Measurements from ENCODE around the gene TULP1.

TULP1 gene

GRCh38 chr6:35496036-35496840, 16.5 kb downstream of the TULP1 start:
- DNase-seq: no peak

GRCh38 chr6:35495258-35496035, 17.2 kb downstream of the TULP1 start:
- no peak for DNase-seq

DNA sequence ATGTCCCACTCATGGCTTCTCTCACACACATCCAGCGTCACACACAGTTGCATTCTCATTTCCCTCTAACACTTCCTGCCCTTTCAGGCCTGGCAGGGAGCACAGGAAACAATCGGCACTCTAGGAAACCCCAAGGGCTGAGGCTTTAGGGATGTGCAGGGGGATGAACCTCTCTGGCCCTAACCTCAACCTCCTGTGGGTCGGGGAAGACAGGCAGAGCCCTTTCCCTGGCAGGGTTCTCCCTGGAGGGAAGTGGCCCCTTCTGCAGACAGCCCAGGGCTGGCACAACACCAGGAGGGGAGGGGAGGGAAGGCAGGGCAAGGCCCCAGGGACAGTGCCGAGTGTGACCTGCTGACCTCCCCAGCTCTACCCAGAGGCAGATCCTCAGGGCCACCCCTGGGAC, 18.5 kb downstream of the TULP1 start:
- DNase-seq: no peak

GRCh38 chr6:35493307-35493983, 19.3 kb downstream of the TULP1 start:
- DNase-seq: no peak

DNA sequence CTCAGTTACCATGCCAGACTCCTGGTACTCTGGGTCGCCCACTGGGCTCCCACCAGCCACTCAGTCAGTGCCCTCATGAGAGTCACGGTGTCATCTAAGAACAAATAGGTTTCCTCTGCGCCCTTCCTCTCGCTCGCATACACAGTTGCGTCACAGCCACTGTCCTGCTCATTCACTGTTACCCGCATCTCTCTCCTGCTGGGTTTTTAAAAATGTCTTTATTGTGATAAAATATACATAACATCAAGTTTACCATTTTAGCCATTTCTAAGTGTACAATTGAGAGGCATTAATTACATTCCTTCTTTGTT, 19.8 kb downstream of the TULP1 start:
- DNase-seq: no peak

DNA sequence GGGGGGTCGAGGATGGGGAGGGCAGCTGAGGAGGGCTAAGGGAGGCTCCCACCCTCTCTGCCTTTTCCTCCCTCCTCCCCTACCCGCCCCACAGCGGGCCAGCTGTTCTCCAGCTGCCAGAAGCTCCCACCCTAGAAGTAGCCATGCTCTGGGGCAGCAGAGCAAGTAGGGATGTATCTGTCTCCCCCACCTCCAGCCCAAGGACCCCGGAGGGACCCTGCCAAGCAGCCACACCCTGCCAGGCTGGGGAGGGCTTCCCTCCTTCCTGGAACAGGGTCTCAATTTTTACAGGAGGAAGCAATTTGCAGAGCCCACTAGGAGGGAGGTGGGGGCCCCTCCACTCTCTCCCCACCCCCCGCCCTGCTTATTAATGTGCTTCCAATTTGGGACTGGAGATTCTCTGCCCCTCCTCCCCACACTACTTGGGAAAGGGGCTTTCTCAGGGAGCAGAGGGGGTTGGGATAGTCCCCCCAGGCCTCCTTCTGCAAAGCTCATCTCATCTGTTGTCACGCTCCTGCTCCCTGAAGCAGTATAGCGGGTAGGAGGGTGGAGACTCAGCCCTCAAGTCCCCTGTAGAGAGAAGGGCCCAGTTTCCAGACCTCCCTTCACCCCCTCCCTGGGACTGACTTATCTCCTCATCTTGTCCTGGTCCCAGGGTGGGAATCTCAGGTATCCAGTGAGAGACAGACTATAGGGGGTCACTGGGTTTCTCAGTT, 20.3 kb downstream of the TULP1 start:
- no peak for DNase-seq

DNA sequence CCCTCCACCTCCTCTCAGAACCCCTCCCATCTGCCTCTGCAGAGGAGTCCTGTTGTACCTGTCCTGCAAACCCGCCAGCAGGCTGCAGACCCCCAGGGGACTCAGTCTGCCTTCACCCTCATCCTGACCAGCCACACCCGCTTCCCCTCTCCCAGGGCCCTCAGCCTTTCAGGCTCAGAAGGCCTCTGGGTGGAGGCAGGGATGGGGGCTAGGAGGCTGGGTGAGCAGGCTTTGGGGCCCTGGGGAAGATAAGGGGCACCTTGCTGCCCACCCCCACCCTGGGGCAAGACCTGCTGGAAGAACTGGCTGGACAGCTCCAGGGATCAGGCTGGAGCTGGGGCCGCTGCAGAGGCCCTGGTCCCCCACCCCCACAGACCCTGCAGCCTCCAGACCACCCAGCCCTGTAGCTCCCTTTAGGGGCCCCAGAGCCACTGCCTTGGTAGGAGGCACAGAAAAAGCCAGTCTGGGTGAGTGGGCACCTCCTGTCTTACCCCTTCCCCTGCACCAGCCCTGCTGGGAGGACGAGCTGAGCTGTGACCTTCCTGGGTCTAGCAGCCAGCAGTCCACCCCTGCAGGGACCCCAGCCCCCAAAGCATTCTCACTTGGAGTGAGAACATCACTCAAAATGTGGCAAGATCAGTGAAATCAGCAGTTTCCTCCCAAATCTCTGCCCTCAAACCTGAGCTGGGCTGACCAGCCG, 21.0 kb downstream of the TULP1 start:
- no peak for DNase-seq

GRCh38 chr6:35490821-35491557, 21.7 kb downstream of the TULP1 start:
- no peak for DNase-seq

GRCh38 chr6:35489995-35490791, 22.5 kb downstream of the TULP1 start:
- DNase-seq: no peak

DNA sequence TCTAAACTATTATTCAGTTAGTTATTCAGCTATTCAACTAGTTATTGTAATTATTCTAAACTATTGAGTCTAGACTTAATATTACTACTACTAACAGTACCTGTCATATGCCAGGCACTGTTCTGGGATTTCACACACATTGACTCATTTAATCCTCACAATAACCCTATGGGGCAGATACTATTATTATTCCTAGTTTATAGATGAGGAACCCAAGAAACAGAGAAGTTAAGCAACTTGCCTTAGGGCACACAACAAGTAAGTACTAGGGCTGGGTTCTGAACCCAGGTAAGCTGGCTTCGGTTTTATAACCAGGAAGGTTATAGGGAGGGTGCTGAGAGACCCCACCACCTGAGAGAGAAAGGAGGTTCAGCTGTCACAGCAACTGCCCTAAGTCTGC, 23.6 kb downstream of the TULP1 start:
- DNase-seq: no peak

GRCh38 chr6:35488517-35488862, 24.2 kb downstream of the TULP1 start:
- DNase-seq: no peak

DNA sequence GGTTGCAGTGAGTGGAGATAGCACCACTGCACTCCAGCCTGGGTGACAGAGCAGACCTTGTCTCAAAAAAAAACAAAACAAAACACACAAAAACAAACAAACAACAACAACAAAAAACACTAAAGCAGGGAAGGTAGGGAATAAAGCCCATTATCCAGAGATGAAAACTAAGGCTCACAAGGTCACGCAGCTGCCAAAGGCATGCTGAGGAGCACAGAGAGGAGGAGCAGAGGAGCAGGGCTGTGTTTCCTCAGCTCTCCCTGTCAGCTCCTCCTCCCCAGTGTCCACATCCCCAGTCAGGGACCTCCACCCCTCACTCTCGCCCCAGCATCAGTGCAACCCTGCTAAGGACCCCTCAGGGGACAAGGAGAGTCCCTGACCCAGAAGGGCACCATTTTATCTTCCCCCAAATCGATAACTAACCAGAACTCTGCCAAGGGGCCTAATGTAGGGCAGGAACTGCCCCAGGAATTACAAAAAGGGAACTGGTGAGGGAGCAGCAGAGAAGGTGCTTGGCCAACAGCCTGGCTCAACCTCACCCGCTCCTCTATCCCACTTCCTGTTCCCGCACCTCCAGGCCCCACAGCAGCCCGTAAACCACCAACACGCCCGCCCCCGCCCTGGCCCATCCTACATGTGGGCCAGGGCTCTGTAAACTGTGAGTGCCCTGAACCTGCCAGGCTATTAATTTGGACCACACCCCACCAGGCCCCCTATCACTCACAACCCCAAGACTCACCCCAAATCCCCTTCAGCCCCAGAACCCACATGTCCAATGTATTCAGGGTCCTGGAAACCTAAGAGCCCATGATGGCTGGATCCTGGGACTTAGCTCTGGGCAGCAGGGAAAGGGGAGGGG, 24.8 kb downstream of the TULP1 start:
- DNase-seq: no peak

GRCh38 chr6:35486005-35486925, 26.4 kb downstream of the TULP1 start:
- DNase-seq: no peak

GRCh38 chr6:35485402-35485877, 27.3 kb downstream of the TULP1 start:
- DNase-seq: no peak

GRCh38 chr6:35484921-35485392, 27.7 kb downstream of the TULP1 start:
- DNase-seq: no peak

DNA sequence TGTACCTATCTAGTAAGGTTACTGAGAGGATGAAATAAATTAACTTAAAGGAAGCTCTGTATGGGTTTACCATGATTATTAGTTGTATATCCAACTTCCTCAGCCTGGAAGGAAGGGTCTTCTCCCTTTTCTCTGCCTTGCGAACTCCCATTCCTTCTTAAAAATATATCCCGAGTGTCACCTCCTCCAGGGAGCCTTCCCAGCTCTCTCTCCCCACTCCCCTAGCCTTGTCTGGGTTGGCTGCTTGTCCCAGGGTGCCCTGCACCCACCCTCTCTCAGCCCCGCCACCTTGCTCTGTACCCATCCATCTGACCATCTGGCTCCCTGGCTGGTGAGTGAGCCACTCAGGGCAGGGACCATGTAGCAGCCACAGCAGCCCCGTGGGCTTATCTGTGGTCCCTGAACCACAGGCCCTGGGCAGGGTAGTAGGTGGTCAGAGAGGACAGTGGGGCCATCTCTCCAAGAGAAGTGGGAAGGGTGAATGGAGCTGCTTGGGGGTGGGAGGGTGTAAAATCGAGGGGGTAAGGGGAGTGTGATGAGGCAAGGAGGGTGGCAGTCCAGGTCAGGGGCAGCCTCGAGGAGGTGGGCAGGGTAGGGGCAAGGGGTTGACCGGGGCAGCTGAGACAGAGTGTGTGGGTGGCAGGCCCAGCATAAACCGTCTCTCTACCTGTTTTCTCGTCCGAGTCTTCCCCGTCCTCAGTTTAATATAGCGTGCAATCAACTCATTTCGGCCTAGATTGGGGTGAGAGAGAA, 28.6 kb downstream of the TULP1 start:
- DNase-seq: no peak

GRCh38 chr6:35483490-35483889, 29.2 kb downstream of the TULP1 start:
- DNase-seq: no peak

GRCh38 chr6:35483062-35483461, 29.6 kb downstream of the TULP1 start:
- DNase-seq: no peak

Data from effector CD4-positive, alpha-beta T cell (primary cell).